DMS53 treated with DMSO at 0.1 percent for 48 hours (cell line): ENCODE results near the gene GAS2L1.

ENCODE experiments used
- DNase-seq: peaks from one replicate; lab custom pipeline; 2025; ENCODE audit not compliant: unreplicated experiment; lab: John Stamatoyannopoulos, UW

Gene GAS2L1

DNA sequence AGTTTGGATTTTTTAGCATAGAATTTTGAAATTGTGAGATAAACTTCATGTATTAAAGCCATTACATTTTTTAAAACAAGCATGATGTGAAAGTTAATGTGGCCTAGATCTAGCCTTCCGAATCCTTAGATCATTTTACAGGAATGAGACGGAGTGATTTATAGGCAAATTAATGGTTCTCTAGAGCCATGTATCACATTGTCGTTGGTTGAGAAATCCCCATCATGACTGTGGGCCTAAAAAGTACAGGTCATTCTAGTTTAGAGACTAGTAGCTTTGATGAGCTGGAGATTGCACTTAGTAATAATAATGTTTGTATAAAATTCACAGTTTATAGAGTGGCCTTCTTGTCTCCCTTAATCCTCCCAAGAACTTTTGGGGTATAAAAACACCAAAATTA, 31.3 kb upstream of the GAS2L1 start:
- no peak for DNase-seq

DNA sequence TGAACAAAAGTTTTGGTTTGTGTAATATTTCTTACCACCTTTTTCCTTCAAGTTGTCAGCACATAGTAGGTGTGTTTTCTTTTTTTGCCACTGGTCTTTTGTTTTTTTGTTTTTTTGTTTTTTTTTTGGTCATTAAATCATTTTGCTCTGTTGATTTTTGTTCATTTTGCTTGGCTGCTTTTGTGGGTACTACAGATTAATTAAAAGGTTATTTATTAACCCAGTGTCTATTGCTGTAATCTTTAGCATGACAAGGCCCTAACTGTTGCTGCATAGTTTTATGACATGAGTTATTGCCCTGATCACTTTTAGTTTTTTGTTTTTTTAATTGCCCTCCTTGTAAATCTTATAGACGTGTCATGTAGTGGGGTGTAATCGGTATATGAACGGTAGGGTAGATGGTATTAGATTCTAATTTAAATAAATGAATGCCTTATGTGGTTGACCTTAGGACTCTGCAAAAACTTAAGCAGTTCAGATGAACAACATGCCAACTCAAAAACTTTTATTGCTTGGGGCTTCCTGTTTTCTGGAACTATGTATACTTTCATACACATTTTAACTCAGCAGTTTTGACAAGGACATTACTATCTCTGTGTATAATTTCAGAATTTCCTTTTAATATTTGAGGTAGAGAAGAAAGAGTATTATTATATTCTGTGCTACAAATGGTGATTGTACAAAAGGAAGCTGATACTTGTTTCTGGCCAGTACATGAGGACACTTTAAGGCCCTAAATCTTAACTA, 30.5 kb upstream of the GAS2L1 start:
- DNase-seq = no peak

DNA sequence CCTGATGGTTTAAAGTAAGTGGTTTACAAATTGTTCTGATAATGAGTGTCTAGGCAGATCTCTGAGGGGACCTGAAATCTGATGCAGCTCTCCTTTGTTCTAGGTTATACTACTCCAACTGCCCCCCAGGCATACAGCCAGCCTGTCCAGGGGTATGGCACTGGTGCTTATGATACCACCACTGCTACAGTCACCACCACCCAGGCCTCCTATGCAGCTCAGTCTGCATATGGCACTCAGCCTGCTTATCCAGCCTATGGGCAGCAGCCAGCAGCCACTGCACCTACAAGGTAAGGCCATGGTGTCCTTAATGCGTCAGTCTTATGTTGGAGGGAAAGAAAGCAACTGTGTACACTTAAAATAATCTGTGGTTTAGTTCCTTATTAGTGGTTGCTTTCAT, 28.5 kb upstream of the GAS2L1 start:
- DNase-seq = no peak

DNA sequence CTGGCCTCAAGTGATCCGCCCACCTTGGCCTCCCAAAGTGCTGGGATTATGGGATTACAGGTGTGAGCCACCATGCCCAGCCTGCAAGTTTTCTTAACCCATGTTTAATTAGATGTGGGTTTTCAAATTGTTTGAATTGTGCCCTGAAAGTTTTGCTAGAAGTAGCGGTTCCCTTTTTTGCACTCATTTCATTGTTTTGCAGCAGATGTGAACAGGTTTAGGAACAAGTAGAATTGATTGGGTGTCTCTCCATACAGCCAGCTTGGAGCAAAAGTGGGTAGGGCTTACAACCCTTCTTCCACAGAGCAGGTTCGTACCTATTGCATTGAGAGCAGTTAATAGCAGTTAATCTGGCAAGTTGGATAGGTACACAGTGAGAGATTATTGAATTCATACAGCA, 22.3 kb upstream of the GAS2L1 start:
- no peak for DNase-seq

DNA sequence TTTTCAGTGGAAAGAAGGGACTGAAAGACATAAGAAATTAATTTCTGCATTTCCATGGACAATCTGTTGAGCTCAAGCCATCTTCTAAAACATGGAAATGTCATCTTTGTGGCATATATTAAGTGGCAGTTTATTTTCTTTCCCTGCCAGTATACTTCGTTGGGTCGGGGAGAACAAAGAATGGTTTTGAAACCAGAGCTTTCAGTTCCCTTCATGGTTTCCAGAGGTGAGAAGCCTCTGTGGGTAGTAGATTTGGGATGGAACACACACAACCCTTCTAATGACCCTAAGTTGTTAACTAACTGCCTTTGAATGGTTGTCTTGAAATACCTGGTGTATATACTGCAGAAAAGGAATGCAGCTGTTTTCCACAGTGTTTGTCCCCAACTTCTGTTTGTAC, 17.6 kb upstream of the GAS2L1 start:
- no peak for DNase-seq

DNA sequence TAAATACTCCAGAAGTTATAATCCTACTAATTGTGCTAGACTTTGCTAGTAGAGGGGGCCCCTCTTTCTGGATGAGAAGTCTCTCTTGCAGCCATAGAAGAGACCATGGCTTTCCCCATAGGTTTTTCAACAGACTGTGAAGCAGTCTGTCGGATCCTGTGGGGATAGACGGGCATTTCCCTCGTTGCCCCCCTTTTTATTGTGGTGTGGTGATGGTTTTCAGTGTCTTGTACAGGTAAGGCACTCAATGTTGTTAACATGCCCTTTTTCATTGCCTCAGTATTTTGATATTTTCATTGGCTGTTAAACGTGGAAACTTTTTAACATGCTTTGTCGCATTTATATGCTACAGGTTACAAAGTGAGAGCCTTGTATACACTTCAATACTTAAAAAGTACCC, 16.4 kb upstream of the GAS2L1 start:
- no peak for DNase-seq

DNA sequence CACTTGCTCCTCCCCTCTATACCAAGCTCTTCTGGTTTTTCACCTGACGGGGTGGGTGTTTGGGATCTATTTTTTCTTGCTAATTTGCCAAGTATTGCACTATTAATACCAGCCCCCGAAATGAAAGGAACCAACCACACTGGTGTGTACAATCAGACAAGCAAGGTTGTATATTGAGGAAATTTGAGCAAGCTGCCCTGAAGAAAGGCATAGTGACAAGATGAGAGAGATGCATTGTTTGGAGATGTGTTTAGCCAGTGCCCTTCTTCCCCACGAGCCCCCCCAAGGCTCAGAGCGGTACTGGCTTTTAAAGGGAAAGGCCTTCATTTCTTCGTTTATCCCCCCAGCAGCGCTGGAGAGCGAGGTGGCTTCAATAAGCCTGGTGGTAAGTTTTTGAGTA, 15.2 kb upstream of the GAS2L1 start:
- DNase-seq = no peak

DNA sequence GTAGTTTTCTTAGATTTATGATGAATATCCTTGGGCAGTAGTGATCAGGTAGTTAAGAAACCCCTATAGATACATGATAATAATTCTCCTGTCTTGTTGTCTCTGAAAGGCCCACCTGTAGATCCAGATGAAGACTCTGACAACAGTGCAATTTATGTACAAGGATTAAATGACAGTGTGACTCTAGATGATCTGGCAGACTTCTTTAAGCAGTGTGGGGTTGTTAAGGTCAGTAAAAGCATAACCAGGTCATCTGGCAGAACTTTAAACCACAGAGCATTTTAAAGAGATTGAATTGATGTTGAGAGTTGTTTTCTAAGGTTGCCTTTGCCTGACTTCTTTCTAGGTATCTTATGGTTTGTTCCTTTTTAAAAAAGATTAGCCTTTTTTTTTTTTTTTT, 14.1 kb upstream of the GAS2L1 start:
- DNase-seq = no peak

DNA sequence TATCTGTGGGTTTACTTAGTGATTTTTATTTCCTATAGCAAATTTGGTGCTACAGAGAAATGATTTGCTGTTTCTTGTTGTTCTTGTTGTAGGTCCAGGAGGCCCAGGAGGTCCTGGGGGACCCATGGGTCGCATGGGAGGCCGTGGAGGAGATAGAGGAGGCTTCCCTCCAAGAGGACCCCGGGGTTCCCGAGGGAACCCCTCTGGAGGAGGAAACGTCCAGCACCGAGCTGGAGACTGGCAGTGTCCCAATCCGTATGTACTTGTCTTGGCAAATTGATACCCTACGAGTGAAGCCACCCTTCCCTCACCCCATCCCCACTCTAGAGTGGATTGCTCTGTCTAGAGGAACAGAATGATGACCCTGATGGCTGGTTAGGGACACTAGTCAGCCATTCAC, 7.8 kb upstream of the GAS2L1 start:
- DNase-seq = no peak

DNA sequence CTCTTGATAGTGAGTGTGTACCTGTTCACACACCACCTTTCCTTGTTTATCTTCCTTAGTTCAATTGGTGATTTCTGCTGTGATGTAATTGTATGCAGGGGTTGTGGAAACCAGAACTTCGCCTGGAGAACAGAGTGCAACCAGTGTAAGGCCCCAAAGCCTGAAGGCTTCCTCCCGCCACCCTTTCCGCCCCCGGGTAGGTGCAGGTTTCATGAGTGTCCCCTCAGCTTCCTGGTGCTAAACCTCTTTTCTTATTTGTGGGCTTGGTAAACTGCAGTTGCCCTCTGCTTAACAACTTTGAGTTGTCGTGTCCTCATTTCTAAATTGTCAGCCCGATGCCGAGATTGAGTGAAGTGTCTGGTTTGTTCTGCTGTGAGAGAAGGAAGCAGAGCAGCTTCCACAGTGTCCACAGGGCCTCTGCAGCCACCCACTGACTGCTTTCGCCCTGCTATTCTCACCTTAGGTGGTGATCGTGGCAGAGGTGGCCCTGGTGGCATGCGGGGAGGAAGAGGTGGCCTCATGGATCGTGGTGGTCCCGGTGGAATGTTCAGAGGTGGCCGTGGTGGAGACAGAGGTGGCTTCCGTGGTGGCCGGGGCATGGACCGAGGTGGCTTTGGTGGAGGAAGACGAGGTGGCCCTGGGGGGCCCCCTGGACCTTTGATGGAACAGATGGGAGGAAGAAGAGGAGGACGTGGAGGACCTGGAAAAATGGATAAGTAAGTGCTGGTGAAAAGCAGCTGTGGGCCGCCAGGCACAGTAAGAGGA, 7.1 kb upstream of the GAS2L1 start:
- no peak for DNase-seq

DNA sequence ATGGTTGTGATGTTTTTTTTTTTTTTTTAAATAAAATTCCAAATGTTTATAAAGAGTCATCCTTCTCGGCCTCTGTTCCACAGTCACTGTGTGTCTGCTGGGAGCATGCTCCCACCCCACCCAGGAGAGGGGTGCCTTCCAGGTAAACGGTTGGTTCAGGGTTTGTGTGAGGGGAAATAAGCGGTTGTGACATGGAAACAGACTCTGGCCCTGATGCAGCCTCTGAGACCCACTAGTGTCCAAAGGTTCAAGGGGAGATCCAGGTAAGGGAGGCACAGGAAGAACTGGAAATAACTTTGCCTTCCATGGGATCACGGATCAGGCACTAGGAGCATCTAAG, 6.0 kb upstream of the GAS2L1 start:
- no peak for DNase-seq

DNA sequence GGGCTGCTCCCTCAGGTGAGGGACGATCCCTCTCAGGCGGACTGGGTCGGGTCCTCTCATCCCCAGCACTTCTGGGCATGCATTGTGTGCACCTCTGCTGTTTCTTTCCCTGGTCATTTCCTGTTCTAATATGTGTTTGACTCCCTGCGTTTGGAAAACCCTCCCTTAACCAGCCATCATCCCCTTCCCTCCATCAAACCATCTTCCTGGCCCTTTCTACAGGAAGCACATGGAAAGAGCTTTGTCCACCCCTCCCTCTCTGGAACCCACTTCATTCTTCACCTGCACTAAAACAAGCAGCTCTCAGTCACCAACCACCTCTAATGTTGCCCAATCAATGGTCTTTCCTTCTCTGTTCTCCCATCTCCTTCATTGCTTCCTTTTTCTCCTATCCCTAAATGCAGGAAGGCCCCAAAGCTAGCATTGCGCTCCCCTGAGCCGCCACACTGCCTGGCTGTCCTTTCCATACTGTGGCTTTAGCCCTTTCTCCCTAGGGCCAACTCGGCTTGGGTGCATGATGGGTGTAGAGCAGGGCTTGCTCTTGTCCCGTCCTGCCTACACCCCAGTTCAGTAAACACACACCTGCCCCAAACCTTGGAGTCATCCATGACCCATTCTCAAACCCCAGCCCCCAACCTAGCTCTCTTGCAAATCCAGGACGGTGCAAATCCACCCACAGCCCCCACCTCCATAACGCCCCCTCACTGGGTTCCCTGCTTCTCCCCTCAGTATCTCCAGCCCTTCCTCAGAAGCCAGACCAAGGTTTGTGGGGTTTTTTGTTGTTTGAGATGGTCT, 5.4 kb upstream of the GAS2L1 start:
- no peak for DNase-seq

DNA sequence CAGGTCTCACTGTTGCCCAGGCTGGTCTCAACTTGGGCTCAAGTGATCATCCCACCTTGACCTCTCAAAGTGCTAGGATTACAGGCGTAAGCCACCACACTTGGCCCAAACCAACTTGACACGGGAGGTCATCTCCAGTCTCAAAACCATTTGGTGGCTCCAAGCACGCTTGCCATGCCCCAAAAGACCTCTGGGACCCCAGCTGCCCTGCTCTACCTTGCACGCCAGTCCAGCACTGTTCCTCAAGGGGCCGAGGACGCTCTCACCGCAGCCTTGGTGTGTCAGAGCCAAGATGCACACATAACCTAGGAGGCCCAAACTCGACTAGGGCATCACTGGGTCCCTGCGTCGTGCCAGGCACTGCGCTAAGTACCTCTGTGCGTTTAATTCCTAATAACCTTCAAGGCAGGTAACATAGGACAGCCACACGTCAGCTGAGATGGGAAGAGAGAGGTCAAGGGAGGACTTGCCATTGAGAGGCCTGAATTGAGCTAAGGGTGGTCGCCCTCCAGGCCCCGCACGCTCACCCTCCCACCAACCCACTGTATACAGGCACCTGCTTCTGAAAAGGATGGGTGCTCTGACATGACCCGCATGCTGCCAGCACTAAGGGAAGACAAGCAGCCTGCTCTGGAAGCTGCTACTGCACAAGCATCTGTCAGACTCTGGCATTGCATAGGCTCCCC, 4.6 kb upstream of the GAS2L1 start:
- no peak for DNase-seq

DNA sequence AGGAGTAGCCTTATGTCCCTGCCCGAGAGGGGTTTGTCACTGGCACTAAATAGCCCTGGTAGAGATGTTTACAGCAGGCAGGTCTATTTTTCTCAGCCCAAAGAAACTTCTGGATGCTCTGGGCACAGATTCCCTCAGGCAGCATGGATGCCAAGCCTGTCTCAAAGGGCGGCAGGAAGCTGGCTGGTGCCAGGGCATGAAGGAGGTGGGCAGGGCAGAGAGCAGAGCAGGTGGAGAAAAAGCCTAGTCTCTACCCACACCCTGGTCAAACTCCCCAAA, 4.1 kb upstream of the GAS2L1 start:
- no peak for DNase-seq

DNA sequence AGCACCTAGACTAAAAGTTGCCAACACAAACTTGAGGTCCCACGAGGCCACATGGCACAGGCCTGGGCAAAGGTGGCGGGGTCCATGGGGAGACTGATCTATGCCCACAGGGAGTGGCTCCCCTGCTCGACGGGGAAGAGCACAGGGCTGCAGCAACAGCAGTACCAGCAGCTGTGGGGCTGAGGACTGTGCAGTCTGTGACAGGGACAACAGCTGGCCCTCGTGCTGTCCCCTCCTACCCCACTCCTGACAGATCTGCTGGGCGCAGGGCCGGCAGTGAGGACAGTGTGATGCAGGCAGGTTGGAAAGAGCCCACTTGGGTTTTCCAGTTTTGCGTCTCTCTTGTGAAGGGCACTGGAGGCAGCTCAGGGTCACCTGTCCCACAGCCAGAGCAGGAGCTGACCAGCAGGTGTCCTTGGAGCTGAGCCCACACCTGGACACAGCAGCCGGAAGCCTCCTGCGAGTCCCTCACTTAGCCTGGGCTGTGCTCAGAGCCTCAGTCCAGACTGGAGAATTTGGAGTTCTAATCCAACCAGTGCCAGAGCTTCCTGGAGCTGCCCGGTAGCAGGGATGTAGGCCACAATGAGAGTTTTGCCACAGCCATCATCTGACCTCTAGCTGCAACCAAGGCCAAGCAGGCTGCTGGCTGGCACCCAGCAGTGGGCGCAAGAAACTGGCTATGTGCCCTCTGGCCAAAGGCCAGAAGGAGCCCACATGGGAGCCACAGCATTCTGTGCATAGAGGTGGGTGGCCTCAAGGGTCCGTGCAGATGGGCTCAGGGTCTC, 3.6 kb upstream of the GAS2L1 start:
- no peak for DNase-seq

DNA sequence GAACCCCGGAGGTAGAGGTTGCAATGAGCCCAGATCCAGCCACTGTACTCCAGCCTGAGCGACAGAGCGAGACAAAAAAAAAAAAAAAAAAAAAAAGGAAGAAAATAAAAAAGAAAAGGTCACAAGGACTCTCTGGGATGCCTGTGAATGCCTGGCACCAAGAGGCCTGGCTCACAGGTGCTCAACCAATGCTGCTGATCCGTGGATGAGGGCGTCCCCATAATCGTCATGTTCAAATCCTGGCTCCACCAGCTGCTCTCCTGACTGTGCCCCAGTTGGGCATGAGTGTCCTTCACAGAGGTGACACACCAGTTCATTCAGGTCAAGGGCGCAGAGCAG, 645 bp upstream of the GAS2L1 start:
- no peak for DNase-seq

DNA sequence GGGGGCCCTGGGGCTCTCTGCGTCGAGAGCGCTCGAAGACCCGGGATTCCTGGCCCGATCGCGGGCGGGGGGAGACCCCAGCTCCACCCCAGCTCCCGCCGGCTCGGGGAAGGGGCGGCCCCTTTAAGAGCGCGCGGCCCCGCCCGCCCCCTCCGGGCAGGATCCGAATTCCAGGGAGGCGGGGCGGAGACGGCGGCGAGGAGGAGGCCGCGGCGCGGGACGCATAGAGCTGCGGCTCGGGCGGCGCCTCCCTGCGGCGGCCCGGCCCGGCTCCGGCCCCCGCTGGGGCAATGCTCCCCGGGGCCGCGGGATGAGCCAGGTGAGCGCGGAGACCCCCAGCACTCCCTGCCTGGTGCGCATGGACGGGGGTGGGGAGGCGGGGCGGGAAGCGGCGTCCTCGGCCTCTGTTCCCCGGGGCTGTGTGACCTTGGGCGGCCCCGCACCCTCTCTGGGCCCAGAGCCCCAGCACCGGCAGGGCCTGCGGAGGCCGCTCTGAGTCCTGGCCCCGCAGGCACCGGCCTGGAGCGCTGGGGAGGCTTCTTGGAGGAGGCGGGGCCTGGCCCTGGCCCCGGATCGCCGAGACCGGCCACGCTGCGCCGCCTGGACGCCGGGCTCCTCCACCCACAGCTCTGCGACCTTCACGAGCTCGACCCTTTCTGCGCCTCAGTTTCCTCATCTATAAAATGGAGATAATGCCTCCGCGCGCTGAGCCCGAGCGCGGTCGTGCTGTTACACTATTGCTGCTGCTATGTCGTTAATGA, 565 bp downstream of the GAS2L1 start:
- DNase-seq = no peak

DNA sequence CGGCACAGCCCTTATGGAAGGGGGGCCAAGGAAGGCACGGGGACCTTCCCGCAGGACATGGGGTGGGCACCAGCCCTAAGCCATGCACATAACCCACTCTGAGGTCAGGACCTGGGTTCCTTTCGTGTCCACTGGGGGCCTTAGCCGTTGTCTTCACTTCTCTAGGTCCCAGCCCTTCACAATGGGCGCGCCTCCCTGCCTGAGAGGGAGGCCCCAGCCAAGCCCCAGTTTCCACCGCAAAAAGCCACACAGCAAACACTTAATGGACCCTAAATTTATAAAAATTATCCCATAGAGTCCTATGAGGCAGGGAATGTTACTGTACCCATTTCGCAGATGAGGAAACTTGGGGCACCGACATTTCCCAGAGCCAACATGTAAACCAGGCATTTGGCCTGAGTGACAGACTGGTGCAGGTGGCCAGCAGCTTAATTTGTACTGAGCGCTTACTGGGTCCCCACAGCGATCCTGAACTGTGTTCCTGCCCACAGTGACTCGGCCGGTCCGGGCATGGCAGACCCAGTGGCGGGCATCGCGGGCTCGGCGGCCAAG, 1.2 kb downstream of the GAS2L1 start:
- no peak for DNase-seq

DNA sequence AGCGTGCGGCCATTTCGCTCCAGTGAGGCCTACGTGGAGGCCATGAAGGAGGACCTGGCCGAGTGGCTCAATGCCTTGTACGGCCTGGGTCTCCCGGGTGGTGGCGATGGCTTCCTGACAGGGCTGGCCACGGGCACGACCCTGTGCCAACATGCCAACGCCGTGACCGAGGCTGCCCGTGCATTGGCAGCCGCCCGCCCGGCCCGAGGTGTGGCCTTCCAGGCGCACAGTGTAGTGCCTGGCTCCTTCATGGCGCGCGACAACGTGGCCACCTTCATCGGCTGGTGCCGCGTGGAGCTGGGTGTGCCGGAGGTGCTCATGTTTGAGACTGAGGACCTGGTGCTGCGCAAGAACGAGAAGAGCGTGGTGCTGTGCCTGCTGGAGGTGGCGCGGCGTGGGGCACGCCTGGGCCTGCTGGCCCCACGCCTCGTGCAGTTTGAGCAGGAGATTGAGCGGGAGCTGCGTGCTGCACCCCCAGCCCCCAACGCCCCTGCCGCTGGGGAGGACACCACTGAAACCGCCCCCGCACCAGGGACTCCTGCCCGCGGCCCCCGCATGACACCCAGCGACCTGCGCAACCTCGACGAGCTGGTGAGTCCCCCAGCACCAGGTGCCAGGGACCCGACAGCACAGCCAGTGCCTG, 1.8 kb downstream of the GAS2L1 start:
- DNase-seq = no peak
